Measurements from ENCODE around the gene ITSN1.

ITSN1 gene

DNA sequence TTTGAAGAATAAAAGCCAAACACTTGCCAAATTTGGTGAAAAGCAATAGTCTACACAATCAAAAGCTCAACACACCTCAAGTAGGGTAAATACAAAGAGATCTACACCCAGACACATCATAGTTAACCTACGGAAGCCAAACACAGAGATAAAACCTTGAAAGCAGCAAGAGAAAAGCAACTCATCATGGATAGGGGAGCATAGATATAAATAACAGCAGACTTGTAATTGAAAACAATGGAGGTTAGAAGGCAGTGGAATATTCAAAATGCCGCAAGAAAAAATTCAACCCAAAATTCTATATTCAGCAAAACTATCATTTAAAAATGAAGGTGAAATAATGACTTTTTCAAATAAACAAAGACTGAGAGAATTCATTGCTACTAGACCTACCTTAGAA lies 105.1 kb downstream of the ITSN1 start:
- no peaks in the 10 kb centered on the region for H3K9me2 ChIP-seq (replicated peaks; ENCODE audit: control insufficient read depth, low read length)
- H3K4me3 ChIP-seq (ENCODE audit: low read length): no peak overlapping the region
- no peak overlapping the region for H3K4me2 ChIP-seq (ENCODE audit: low read length)
- H3F3A ChIP-seq (ENCODE audit: control insufficient read depth, insufficient read depth): no peaks in the 10 kb centered on the region
- peaks cover 4% of the 10 kb centered on the region; the same call in 1 of the 2 replicates for H3K36me3 ChIP-seq (ENCODE audit: control insufficient read depth, low read length)
- H3K27ac ChIP-seq (ENCODE audit: low read depth, low read length): no peak overlapping the region
- H3K27me3 ChIP-seq (ENCODE audit: control insufficient read depth, low read length): no peaks in the 10 kb centered on the region
- no peaks in the 10 kb centered on the region for H3K79me2 ChIP-seq (ENCODE audit: control insufficient read depth, low read length)
- no peaks in the 10 kb centered on the region for H3K4me1 ChIP-seq (ENCODE audit: control insufficient read depth, low read length)
- no peaks in the 10 kb centered on the region for H4K20me1 ChIP-seq (ENCODE audit: control insufficient read depth, insufficient read depth, low read depth, low read length)
- peaks cover 12% of the 10 kb centered on the region; the same call in 1 of the 2 replicates for H3K9me3 ChIP-seq (ENCODE audit: control insufficient read depth, insufficient read depth, low read length)
- TF ChIP-seq EZH2phosphoT487 (IDR thresholded peaks at IDR 0.05; ENCODE audit: borderline replicate concordance, low read length): no peak
- TF ChIP-seq, protein P1, sequence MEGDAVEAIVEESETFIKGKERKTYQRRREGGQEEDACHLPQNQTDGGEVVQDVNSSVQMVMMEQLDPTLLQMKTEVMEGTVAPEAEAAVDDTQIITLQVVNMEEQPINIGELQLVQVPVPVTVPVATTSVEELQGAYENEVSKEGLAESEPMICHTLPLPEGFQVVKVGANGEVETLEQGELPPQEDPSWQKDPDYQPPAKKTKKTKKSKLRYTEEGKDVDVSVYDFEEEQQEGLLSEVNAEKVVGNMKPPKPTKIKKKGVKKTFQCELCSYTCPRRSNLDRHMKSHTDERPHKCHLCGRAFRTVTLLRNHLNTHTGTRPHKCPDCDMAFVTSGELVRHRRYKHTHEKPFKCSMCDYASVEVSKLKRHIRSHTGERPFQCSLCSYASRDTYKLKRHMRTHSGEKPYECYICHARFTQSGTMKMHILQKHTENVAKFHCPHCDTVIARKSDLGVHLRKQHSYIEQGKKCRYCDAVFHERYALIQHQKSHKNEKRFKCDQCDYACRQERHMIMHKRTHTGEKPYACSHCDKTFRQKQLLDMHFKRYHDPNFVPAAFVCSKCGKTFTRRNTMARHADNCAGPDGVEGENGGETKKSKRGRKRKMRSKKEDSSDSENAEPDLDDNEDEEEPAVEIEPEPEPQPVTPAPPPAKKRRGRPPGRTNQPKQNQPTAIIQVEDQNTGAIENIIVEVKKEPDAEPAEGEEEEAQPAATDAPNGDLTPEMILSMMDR (IDR thresholded peaks at IDR 0.05; ENCODE audit: low read depth, low read length, poor library complexity, severe bottlenecking): no peak

DNA sequence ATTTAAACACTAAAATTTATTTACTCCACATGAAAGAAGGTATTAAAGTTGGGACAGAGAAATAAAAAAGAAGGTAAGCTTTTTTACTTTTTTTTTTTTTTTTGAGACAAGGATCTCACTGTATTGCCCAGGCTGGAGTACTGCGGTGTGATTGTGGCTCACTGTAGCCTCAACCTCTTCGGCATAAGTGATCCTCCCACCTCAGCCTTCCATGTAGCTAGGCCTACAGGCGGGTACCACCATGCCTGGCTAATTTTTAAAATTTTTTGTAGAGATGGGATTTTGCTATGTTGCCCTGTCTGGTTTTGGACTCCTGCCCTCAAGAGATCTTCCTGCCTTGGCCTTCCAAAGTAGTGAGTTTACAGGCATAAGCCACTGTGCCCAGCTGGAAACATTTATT lies 106.6 kb downstream of the ITSN1 start:
- H4K20me1 ChIP-seq (ENCODE audit: control insufficient read depth, insufficient read depth, low read depth, low read length): no peaks in the 10 kb centered on the region
- no peak for TF ChIP-seq EZH2phosphoT487 (IDR thresholded peaks at IDR 0.05; ENCODE audit: borderline replicate concordance, low read length)
- TF ChIP-seq, protein P1 (IDR thresholded peaks at IDR 0.05; ENCODE audit: low read depth, low read length, poor library complexity, severe bottlenecking): no peak
- no peaks in the 10 kb centered on the region for H3K4me1 ChIP-seq (ENCODE audit: control insufficient read depth, low read length)
- peaks cover 4% of the 10 kb centered on the region; the same call in 1 of the 2 replicates for H3K36me3 ChIP-seq (ENCODE audit: control insufficient read depth, low read length)
- H3K9me2 ChIP-seq (replicated peaks; ENCODE audit: control insufficient read depth, low read length): no peaks in the 10 kb centered on the region
- no peaks in the 10 kb centered on the region for H3F3A ChIP-seq (ENCODE audit: control insufficient read depth, insufficient read depth)
- H3K27me3 ChIP-seq (ENCODE audit: control insufficient read depth, low read length): no peaks in the 10 kb centered on the region
- H3K9me3 ChIP-seq (ENCODE audit: control insufficient read depth, insufficient read depth, low read length): peaks cover 12% of the 10 kb centered on the region; the same call in 1 of the 2 replicates
- H3K4me3 ChIP-seq (ENCODE audit: low read length): no peak overlapping the region
- no peak overlapping the region for H3K27ac ChIP-seq (ENCODE audit: low read depth, low read length)
- no peaks in the 10 kb centered on the region for H3K79me2 ChIP-seq (ENCODE audit: control insufficient read depth, low read length)
- H3K4me2 ChIP-seq (ENCODE audit: low read length): no peak overlapping the region

DNA sequence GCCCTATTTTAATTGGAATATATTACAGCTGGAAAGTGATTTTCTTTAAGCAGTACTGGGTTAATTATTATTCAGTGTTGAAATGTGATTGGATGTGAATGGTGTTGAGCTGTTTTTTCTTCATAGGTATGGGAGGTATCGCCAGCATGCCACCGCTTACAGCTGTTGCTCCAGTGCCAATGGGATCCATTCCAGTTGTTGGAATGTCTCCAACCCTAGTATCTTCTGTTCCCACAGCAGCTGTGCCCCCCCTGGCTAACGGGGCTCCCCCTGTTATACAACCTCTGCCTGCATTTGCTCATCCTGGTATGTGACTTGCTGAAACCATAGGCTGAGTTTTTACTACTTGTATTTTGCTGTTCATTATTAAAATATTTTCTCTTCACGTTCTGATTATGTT lies 107.7 kb downstream of the ITSN1 start:
- Histone ChIP-seq H3K4me2 (ENCODE audit: low read length) (no peak overlapping the region), H3K4me3 (ENCODE audit: low read length) (no peak overlapping the region), H3K79me2 (ENCODE audit: control insufficient read depth, low read length) (no peaks in the 10 kb centered on the region), H4K20me1 (ENCODE audit: control insufficient read depth, insufficient read depth, low read depth, low read length) (no peaks in the 10 kb centered on the region), H3K9me3 (ENCODE audit: control insufficient read depth, insufficient read depth, low read length) (peaks cover 12% of the 10 kb centered on the region; the same call in 1 of the 2 replicates), H3K36me3 (ENCODE audit: control insufficient read depth, low read length) (peaks cover 3% of the 10 kb centered on the region; the same call in 1 of the 2 replicates), H3K4me1 (ENCODE audit: control insufficient read depth, low read length) (no peaks in the 10 kb centered on the region), H3K9me2 (replicated peaks; ENCODE audit: control insufficient read depth, low read length) (no peaks in the 10 kb centered on the region), H3K27ac (ENCODE audit: low read depth, low read length) (no peak overlapping the region), H3F3A (ENCODE audit: control insufficient read depth, insufficient read depth) (no peaks in the 10 kb centered on the region), H3K27me3 (ENCODE audit: control insufficient read depth, low read length) (no peaks in the 10 kb centered on the region)
- no peak for TF ChIP-seq EZH2phosphoT487 (IDR thresholded peaks at IDR 0.05; ENCODE audit: borderline replicate concordance, low read length)
- TF ChIP-seq, protein P1 (IDR thresholded peaks at IDR 0.05; ENCODE audit: low read depth, low read length, poor library complexity, severe bottlenecking): no peak

Measured in DOHH2 (cell line).